Measurements from ENCODE around the gene TLE4. TPM values are rescaled to one million over a fixed set of nuclear protein-coding genes. Genes with fewer than 3 reads are reported as not detected.

Gene TLE4
- 8.7 and 12.3 TPM in 2 replicates for total RNA-seq (2022)
- Bru-seq, nascent RNA, result percentile 58 among the genes with signal in this experiment
- percentile 47 among the genes with signal in this experiment for BruChase-seq, experiment 1, labeled RNA remaining after a 6-hour chase
- BruChase-seq, experiment 2, labeled RNA remaining after a 2-hour chase, result percentile 50 among the genes with signal in this experiment
- long read RNA-seq, partial matches to known transcripts, result 1 of 4 reads
- long read RNA-seq, other reads (novel, unspliced or antisense), result 2 of 4 reads

- TF ChIP-seq CTCF (IDR thresholded peaks at IDR 0.05; ENCODE audit: unreplicated experiment), result no peak
- BruUV-seq (replicated peaks), result no TSS peak
- H3K36me3 Mint-ChIP-seq (ENCODE audit: insufficient read depth, unreplicated experiment), result no peaks in the 10 kb centered on the region
- POLR2A ChIA-PET, result interaction anchor here (0.6 to 2.2 kb wide), 33 partner anchors 10 to 1742 kb away, joined by 3 to 32 read pairs (median 4); partner anchors contain the start of gene PSAT1
- intact Hi-C loops (cut with micrococcal nuclease), result loop anchor here (1.0 to 10.0 kb wide), 4 partner anchors 87 to 969 kb away; no protein-coding TSS in a partner anchor
- peak; percentile 99 for DNase-seq (ENCODE audit: unreplicated experiment)
- H3K9me3 Mint-ChIP-seq (ENCODE audit: unreplicated experiment), result no peaks in the 10 kb centered on the region
- no peak within 1 kb of the TSS for H3K4me3 Mint-ChIP-seq (ENCODE audit: unreplicated experiment)
- H3K4me1 Mint-ChIP-seq (ENCODE audit: insufficient read depth, unreplicated experiment), result peaks cover 17% of the 10 kb centered on the region
- no peaks in the 10 kb centered on the region for H3K27me3 Mint-ChIP-seq (ENCODE audit: insufficient read depth, unreplicated experiment)
- CTCF ChIA-PET, result interaction anchor here (0.5 to 1.4 kb wide), 16 partner anchors 12 to 1792 kb away, joined by 3 to 6 read pairs (median 4); no protein-coding TSS in a partner anchor
- H3K27ac Mint-ChIP-seq (ENCODE audit: low read depth, unreplicated experiment), result no peak within 1 kb of the TSS
Observed at GRCh38 chr9:79571309-79572031, at the start of gene TLE4. TLE4 (plus strand) TSS chr9:79571965; CDS start chr9:79572791, 826 bp downstream.

- no peak for TF ChIP-seq CTCF (IDR thresholded peaks at IDR 0.05; ENCODE audit: unreplicated experiment)
- H3K36me3 Mint-ChIP-seq (ENCODE audit: insufficient read depth, unreplicated experiment), result no peaks in the 10 kb centered on the region
- no TSS peak for BruUV-seq (replicated peaks)
Observed at GRCh38 chr9:79522793-79523192, 49.0 kb upstream of the TLE4 start.

GRCh38 chr9:79524266-79524665, 47.5 kb upstream of the TLE4 start:
- TF ChIP-seq CTCF (IDR thresholded peaks at IDR 0.05; ENCODE audit: unreplicated experiment), result no peak
- H3K9me3 Mint-ChIP-seq (ENCODE audit: unreplicated experiment), result no peaks in the 10 kb centered on the region
- peak; percentile 8 for DNase-seq (ENCODE audit: unreplicated experiment)
- intact Hi-C loops (cut with micrococcal nuclease), result no loop called here
- no peaks in the 10 kb centered on the region for H3K36me3 Mint-ChIP-seq (ENCODE audit: insufficient read depth, unreplicated experiment)
- POLR2A ChIA-PET, result no interaction called here
- H3K27ac Mint-ChIP-seq (ENCODE audit: low read depth, unreplicated experiment), result no peak overlapping the region
- H3K4me3 Mint-ChIP-seq (ENCODE audit: unreplicated experiment), result no peak overlapping the region
- CTCF ChIA-PET, result no interaction called here
- BruUV-seq (replicated peaks), result no TSS peak
- no peaks in the 10 kb centered on the region for H3K4me1 Mint-ChIP-seq (ENCODE audit: insufficient read depth, unreplicated experiment)
- H3K27me3 Mint-ChIP-seq (ENCODE audit: insufficient read depth, unreplicated experiment), result no peaks in the 10 kb centered on the region

More at GRCh38 chr9:79522793-79523192, 49.0 kb upstream of the TLE4 start:
- ChIA-PET CTCF (interaction anchor here (0.7 kb wide), 1 partner anchor 164 kb away, joined by 3 read pairs; no protein-coding TSS in a partner anchor), POLR2A (no interaction called here)
- H3K4me1 Mint-ChIP-seq (ENCODE audit: insufficient read depth, unreplicated experiment), result no peaks in the 10 kb centered on the region
- no peak for DNase-seq (ENCODE audit: unreplicated experiment)
- H3K27me3 Mint-ChIP-seq (ENCODE audit: insufficient read depth, unreplicated experiment), result no peaks in the 10 kb centered on the region
- no peak overlapping the region for H3K4me3 Mint-ChIP-seq (ENCODE audit: unreplicated experiment)
- no peaks in the 10 kb centered on the region for H3K9me3 Mint-ChIP-seq (ENCODE audit: unreplicated experiment)
- intact Hi-C loops (cut with micrococcal nuclease), result no loop called here
- no peak overlapping the region for H3K27ac Mint-ChIP-seq (ENCODE audit: low read depth, unreplicated experiment)

- DNase-seq (ENCODE audit: unreplicated experiment), result no peak
- no peaks in the 10 kb centered on the region for H3K4me1 Mint-ChIP-seq (ENCODE audit: insufficient read depth, unreplicated experiment)
- no peak overlapping the region for H3K4me3 Mint-ChIP-seq (ENCODE audit: unreplicated experiment)
- H3K36me3 Mint-ChIP-seq (ENCODE audit: insufficient read depth, unreplicated experiment), result no peaks in the 10 kb centered on the region
- no peak for TF ChIP-seq CTCF (IDR thresholded peaks at IDR 0.05; ENCODE audit: unreplicated experiment)
- ChIA-PET CTCF (interaction anchor here (0.6 to 0.7 kb wide), 2 partner anchors 15 to 183 kb away, joined by 4 read pairs; no protein-coding TSS in a partner anchor), POLR2A (no interaction called here)
- BruUV-seq (replicated peaks), result no TSS peak
- no peaks in the 10 kb centered on the region for H3K9me3 Mint-ChIP-seq (ENCODE audit: unreplicated experiment)
- no peak overlapping the region for H3K27ac Mint-ChIP-seq (ENCODE audit: low read depth, unreplicated experiment)
- intact Hi-C loops (cut with micrococcal nuclease), result no loop called here
- H3K27me3 Mint-ChIP-seq (ENCODE audit: insufficient read depth, unreplicated experiment), result no peaks in the 10 kb centered on the region
Observed at GRCh38 chr9:79526149-79526672, 45.6 kb upstream of the TLE4 start.
